Neuron (in vitro differentiated cells): ENCODE results near the gene ATXN2.
"Not testable (repeated sequence)": the region's sequence is repeated elsewhere in the genome, so short reads cannot be mapped to it uniquely, and the experiment has no call there.

ENCODE experiments used
- H2AFZ ChIP-seq: one replicate; pipeline ENCODE4 v1.6.1; 2013; ENCODE audit warnings: low read depth, mild to moderate bottlenecking, inconsistent platforms, low read length, moderate library complexity
- H3K27me3 ChIP-seq: one replicate; pipeline ENCODE4 v1.6.1; 2013; ENCODE audit warnings: low read length; ENCODE audit not compliant: insufficient read depth
- H3K36me3 ChIP-seq: one replicate; pipeline ENCODE4 v1.6.1; 2013; ENCODE audit warnings: low read length; ENCODE audit not compliant: insufficient read depth
- H3K4me1 ChIP-seq: one replicate; pipeline ENCODE4 v1.6.1; 2013; ENCODE audit warnings: low read length; ENCODE audit not compliant: insufficient read depth
- H3K4me3 ChIP-seq: 2 replicates; pipeline ENCODE4 v1.5.1; 2013; ENCODE audit warnings: mild to moderate bottlenecking, low read length, moderate library complexity
- H3K9me3 ChIP-seq: one replicate; pipeline ENCODE4 v1.6.1; 2013; ENCODE audit warnings: low read length

ATXN2 gene

GRCh38 chr12:111578971-111579340, 20.2 kb downstream of the ATXN2 start:
- Histone ChIP-seq H3K4me1 (no peaks in the 10 kb centered on the region), H2AFZ (no peak overlapping the region), H3K4me3 (no peak overlapping the region), H3K27me3 (no peaks in the 10 kb centered on the region), H3K36me3 (peaks cover 3% of the 10 kb centered on the region), H3K9me3 (peaks cover 2% of the 10 kb centered on the region)

GRCh38 chr12:111578276-111578970, 20.7 kb downstream of the ATXN2 start:
- Histone ChIP-seq H3K4me3 (no peak overlapping the region), H3K27me3 (no peaks in the 10 kb centered on the region), H3K4me1 (no peaks in the 10 kb centered on the region), H3K36me3 (peaks cover 3% of the 10 kb centered on the region), H3K9me3 (peaks cover 2% of the 10 kb centered on the region), H2AFZ (no peak overlapping the region)

GRCh38 chr12:111574797-111575443, 24.2 kb downstream of the ATXN2 start:
- Histone ChIP-seq H3K4me1 (peaks cover 4% of the 10 kb centered on the region), H3K9me3 (peaks cover 2% of the 10 kb centered on the region), H2AFZ (no peak overlapping the region), H3K4me3 (no peak overlapping the region), H3K36me3 (peaks cover 3% of the 10 kb centered on the region), H3K27me3 (no peaks in the 10 kb centered on the region)

- no peaks in the 10 kb centered on the region for H3K36me3 ChIP-seq
- peaks cover 4% of the 10 kb centered on the region for H3K4me1 ChIP-seq
- peaks cover 2% of the 10 kb centered on the region for H3K9me3 ChIP-seq
- no peaks in the 10 kb centered on the region for H3K27me3 ChIP-seq
- H3K4me3 ChIP-seq = no peak overlapping the region
- H2AFZ ChIP-seq = no peak overlapping the region
Observed at GRCh38 chr12:111573476-111573875, 25.6 kb downstream of the ATXN2 start.

GRCh38 chr12:111570084-111570961, 28.8 kb downstream of the ATXN2 start:
- Histone ChIP-seq H3K4me3 (no peak overlapping the region), H3K9me3 (no peaks in the 10 kb centered on the region), H3K27me3 (no peaks in the 10 kb centered on the region)

GRCh38 chr12:111569363-111570083, 29.6 kb downstream of the ATXN2 start:
- Histone ChIP-seq H3K27me3 (no peaks in the 10 kb centered on the region), H3K36me3 (no peaks in the 10 kb centered on the region), H3K4me3 (no peak overlapping the region), H3K9me3 (no peaks in the 10 kb centered on the region), H3K4me1 (peaks cover 4% of the 10 kb centered on the region), H2AFZ (no peak overlapping the region)

More at GRCh38 chr12:111570084-111570961, 28.8 kb downstream of the ATXN2 start:
- H3K36me3 ChIP-seq = no peaks in the 10 kb centered on the region
- no peak overlapping the region for H2AFZ ChIP-seq
- peaks cover 4% of the 10 kb centered on the region for H3K4me1 ChIP-seq

GRCh38 chr12:111560844-111561243, 38.3 kb downstream of the ATXN2 start:
- not testable (repeated sequence) for H3K4me3 ChIP-seq, H3K27me3 ChIP-seq, H3K9me3 ChIP-seq, H2AFZ ChIP-seq, H3K36me3 ChIP-seq, H3K4me1 ChIP-seq

GRCh38 chr12:111558107-111558376, 41.1 kb downstream of the ATXN2 start:
- no peaks in the 10 kb centered on the region for H3K36me3 ChIP-seq
- no peaks in the 10 kb centered on the region for H3K4me1 ChIP-seq
- no peak overlapping the region for H2AFZ ChIP-seq
- H3K9me3 ChIP-seq = no peaks in the 10 kb centered on the region
- H3K4me3 ChIP-seq = no peak overlapping the region
- no peaks in the 10 kb centered on the region for H3K27me3 ChIP-seq

GRCh38 chr12:111557271-111558106, 41.6 kb downstream of the ATXN2 start:
- H3K9me3 ChIP-seq = no peaks in the 10 kb centered on the region
- H3K36me3 ChIP-seq = no peaks in the 10 kb centered on the region
- H3K4me3 ChIP-seq = no peak overlapping the region
- H3K27me3 ChIP-seq = no peaks in the 10 kb centered on the region
- no peaks in the 10 kb centered on the region for H3K4me1 ChIP-seq
- H2AFZ ChIP-seq = no peak overlapping the region

GRCh38 chr12:111556676-111557075, 42.4 kb downstream of the ATXN2 start:
- H3K4me3 ChIP-seq = no peak overlapping the region
- no peaks in the 10 kb centered on the region for H3K9me3 ChIP-seq
- H3K27me3 ChIP-seq = no peaks in the 10 kb centered on the region
- H3K36me3 ChIP-seq = peaks cover 6% of the 10 kb centered on the region
- H3K4me1 ChIP-seq = no peaks in the 10 kb centered on the region
- H2AFZ ChIP-seq = no peak overlapping the region

- H3K27me3 ChIP-seq, H3K4me1 ChIP-seq, H3K9me3 ChIP-seq, H2AFZ ChIP-seq, H3K4me3 ChIP-seq: not testable (repeated sequence)
- H3K36me3 ChIP-seq = peaks cover 14% of the 10 kb centered on the region
Observed at GRCh38 chr12:111555313-111555712, 43.8 kb downstream of the ATXN2 start.

- Histone ChIP-seq H3K9me3 (no peaks in the 10 kb centered on the region), H3K36me3 (peaks cover 49% of the 10 kb centered on the region), H3K27me3 (no peaks in the 10 kb centered on the region), H2AFZ (no peak overlapping the region), H3K4me1 (no peaks in the 10 kb centered on the region), H3K4me3 (no peak overlapping the region)
Observed at GRCh38 chr12:111546758-111547383, 52.2 kb downstream of the ATXN2 start.
